ENCODE measurements around the gene KLHL11. TPM values are rescaled to one million over a fixed set of nuclear protein-coding genes. Genes with fewer than 3 reads are reported as not detected.

Gene KLHL11
- total and polyA plus RNA-seq, 9 of the 15 experiments (the other 6 are each of a cell fraction or from before 2014, with no cell fraction given): 0.20 to 17.0 (median 10.3) TPM

DNA sequence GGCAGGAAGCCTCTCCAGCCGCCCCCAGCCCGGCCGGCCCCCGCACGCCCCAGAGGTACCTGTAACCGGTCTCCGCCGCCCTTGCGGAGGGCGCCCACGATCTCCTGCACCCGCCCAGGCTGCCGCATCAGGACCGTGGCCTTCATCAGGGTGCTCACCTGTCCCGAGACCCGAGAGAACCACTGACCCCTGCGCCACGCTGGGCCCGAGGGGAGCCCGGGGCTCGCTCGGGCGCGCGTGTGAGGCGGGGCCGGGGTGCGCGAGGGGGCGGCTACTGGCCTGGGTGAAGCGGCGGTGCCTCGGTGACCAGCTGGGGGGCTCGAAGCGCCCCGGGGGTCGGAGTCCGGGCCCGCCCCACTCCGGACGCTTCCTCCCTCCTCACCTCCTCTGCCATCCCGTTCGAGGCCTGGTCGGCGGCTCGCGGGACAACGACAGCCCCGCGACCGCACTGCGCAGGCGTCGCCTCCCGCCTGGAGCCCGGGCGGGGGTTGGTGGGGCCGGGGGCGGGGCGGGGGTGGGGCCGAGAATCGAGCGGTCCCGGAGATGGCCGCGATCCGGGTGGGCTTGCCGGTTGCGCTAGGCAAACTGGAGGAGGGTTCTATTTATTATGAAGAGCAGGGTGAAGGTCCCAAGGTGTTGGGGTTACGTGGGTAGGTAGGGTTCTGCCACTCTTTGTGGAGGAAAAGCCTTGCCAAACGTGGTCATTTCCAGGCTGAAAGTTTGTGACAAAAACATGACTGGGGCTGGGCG lies 29.2 kb downstream of the KLHL11 start, which contains the start of gene NT5C3B (continued):
- TF ChIP-seq, protein P1, sequence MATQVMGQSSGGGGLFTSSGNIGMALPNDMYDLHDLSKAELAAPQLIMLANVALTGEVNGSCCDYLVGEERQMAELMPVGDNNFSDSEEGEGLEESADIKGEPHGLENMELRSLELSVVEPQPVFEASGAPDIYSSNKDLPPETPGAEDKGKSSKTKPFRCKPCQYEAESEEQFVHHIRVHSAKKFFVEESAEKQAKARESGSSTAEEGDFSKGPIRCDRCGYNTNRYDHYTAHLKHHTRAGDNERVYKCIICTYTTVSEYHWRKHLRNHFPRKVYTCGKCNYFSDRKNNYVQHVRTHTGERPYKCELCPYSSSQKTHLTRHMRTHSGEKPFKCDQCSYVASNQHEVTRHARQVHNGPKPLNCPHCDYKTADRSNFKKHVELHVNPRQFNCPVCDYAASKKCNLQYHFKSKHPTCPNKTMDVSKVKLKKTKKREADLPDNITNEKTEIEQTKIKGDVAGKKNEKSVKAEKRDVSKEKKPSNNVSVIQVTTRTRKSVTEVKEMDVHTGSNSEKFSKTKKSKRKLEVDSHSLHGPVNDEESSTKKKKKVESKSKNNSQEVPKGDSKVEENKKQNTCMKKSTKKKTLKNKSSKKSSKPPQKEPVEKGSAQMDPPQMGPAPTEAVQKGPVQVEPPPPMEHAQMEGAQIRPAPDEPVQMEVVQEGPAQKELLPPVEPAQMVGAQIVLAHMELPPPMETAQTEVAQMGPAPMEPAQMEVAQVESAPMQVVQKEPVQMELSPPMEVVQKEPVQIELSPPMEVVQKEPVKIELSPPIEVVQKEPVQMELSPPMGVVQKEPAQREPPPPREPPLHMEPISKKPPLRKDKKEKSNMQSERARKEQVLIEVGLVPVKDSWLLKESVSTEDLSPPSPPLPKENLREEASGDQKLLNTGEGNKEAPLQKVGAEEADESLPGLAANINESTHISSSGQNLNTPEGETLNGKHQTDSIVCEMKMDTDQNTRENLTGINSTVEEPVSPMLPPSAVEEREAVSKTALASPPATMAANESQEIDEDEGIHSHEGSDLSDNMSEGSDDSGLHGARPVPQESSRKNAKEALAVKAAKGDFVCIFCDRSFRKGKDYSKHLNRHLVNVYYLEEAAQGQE (IDR thresholded peaks at IDR 0.05; ENCODE audit: borderline replicate concordance): peak; percentile 67
- TF ChIP-seq, protein P1 (CRISPR knock-in tag; IDR thresholded peaks at IDR 0.05; ENCODE audit: low read depth): no peak
- no peak for TF ChIP-seq BRCA1 (IDR thresholded peaks at IDR 0.05)
- TF ChIP-seq BRCA1 (CRISPR knock-in tag; IDR thresholded peaks at IDR 0.05): no peak
- TF ChIP-seq ZFX (CRISPR knock-in tag; IDR thresholded peaks at IDR 0.05): peak; percentile 74
- TF ChIP-seq TRIM28 (IDR thresholded peaks at IDR 0.05): no peak
- no peak for TF ChIP-seq TCF7 (IDR thresholded peaks at IDR 0.05; ENCODE audit: borderline replicate concordance)
- no peak for TF ChIP-seq SOX6 (IDR thresholded peaks at IDR 0.05)
- no peak for TF ChIP-seq ZC3H4 (CRISPR knock-in tag; IDR thresholded peaks at IDR 0.05; ENCODE audit: borderline replicate concordance)
- peak; percentile 41 for TF ChIP-seq CXXC5 (CRISPR knock-in tag; IDR thresholded peaks at IDR 0.05)
- TF ChIP-seq HNRNPK (IDR thresholded peaks at IDR 0.05; ENCODE audit: low read depth, low read length, poor library complexity, severe bottlenecking): no peak
- peak; percentile 69 for TF ChIP-seq PHF20 (IDR thresholded peaks at IDR 0.05; ENCODE audit: partially characterized antibody)
- TF ChIP-seq NR4A1 (CRISPR knock-in tag; IDR thresholded peaks at IDR 0.05): no peak
- TF ChIP-seq NR4A1 (tag; IDR thresholded peaks at IDR 0.05): no peak
- TF ChIP-seq E2F6 (IDR thresholded peaks at IDR 0.05; ENCODE audit: borderline replicate concordance in 1 of 2, extremely low read depth in 1 of 2, insufficient read depth in 1 of 2, insufficient read length in 1 of 2, low read depth in 1 of 2, low read length in 1 of 2, poor library complexity in 1 of 2, severe bottlenecking in 1 of 2): peak in 1 of 2 experiments; percentile 35
- TF ChIP-seq ZKSCAN3 (CRISPR knock-in tag; IDR thresholded peaks at IDR 0.05): no peak

Data from K562 (cell line).